Neural cell (in vitro differentiated cells): ENCODE measurements around the gene FNDC3A. TPM values are rescaled to one million over a fixed set of nuclear protein-coding genes. Genes with fewer than 3 reads are reported as not detected.

ENCODE experiments used
- H2AFZ ChIP-seq: fragments of 200-600, 300-800 bp; sonication (generic), shearing (Covaris generic); 2 replicates; pipeline ENCODE4 v1.6.0; 2014; ENCODE audit warnings: low read depth, mild to moderate bottlenecking, antibody characterized with exemption, low read length, moderate library complexity
- H3F3A ChIP-seq: fragments of 200-600 bp; shearing (Covaris generic); 2 replicates; pipeline ENCODE4 v1.6.1; 2016; ENCODE audit warnings: mild to moderate bottlenecking, moderate library complexity, mixed read lengths, antibody characterized with exemption, low read length; ENCODE audit not compliant: insufficient read depth, poor library complexity, severe bottlenecking
- H3K27ac ChIP-seq: fragments of 200-600, 300-800 bp; sonication (generic), shearing (Covaris generic); 2 replicates; pipeline ENCODE4 v1.5.1; 2014; ENCODE audit warnings: mild to moderate bottlenecking, low read length, moderate library complexity
- H3K27me3 ChIP-seq: fragments of 300-800, 200-600 bp; sonication (generic), shearing (Covaris generic); 2 replicates; pipeline ENCODE4 v1.6.0; 2014; ENCODE audit warnings: mild to moderate bottlenecking, low read depth, low read length, moderate library complexity; ENCODE audit not compliant: insufficient read depth
- H3K36me3 ChIP-seq: fragments of 300-800, 200-600 bp; sonication (generic), shearing (Covaris generic); 2 replicates; pipeline ENCODE4 v1.5.1; 2014; ENCODE audit warnings: mild to moderate bottlenecking, antibody characterized with exemption, low read length, moderate library complexity; ENCODE audit not compliant: insufficient read depth
- H3K4me2 ChIP-seq: fragments of 300-800, 200-600 bp; sonication (generic), shearing (Covaris generic); 2 replicates; pipeline ENCODE4 v1.6.0; 2014; ENCODE audit warnings: mild to moderate bottlenecking, low read length
- H3K4me3 ChIP-seq: fragments of 300-800, 200-600 bp; sonication (generic), shearing (Covaris generic); 2 replicates; pipeline ENCODE4 v1.5.1; 2014; ENCODE audit warnings: mild to moderate bottlenecking, low read length, moderate library complexity
- H3K79me2 ChIP-seq: fragments of 200-600 bp; shearing (Covaris generic); replicated peaks from 2 replicates; pipeline ENCODE4 v1.6.0; 2014; ENCODE audit warnings: mild to moderate bottlenecking, low read length, moderate library complexity; ENCODE audit not compliant: insufficient read depth
- H3K9ac ChIP-seq: fragments of 300-800, 200-600 bp; sonication (generic), shearing (Covaris generic); 2 replicates; pipeline ENCODE4 v1.6.1; 2016; ENCODE audit warnings: mild to moderate bottlenecking, low read length, mixed read lengths
- H3K9me2 ChIP-seq: fragments of 200-600 bp; shearing (Covaris generic); 2 replicates; pipeline ENCODE4 v1.6.1; 2016; ENCODE audit warnings: mild to moderate bottlenecking, low read length, mixed read lengths; ENCODE audit not compliant: insufficient read depth
- H3K9me3 ChIP-seq: fragments of 200-600, 300-800 bp; sonication (generic), shearing (Covaris generic); 2 replicates; pipeline ENCODE4 v1.6.1; 2016; ENCODE audit warnings: mild to moderate bottlenecking, mixed run types, low read length, moderate library complexity, mixed read lengths
- H4K20me1 ChIP-seq: fragments of 200-600 bp; shearing (Covaris generic); 2 replicates; pipeline ENCODE4 v1.6.1; 2016; ENCODE audit warnings: mild to moderate bottlenecking, mixed run types; ENCODE audit not compliant: insufficient read depth
- EP300 ChIP-seq: fragments of 450-650 bp; conservative IDR thresholded peaks from 2 replicates; pipeline ENCODE4 v1.6.1; 2014; ENCODE audit warnings: antibody characterized with exemption, mild to moderate bottlenecking, moderate library complexity; ENCODE audit not compliant: poor library complexity, severe bottlenecking
- EZH2 ChIP-seq: fragments of 200-600, 300-800 bp; shearing (Covaris generic), sonication (generic); IDR thresholded peaks from 2 replicates; pipeline ENCODE4 v1.6.1; 2014; ENCODE audit warnings: antibody characterized with exemption, low read length, borderline replicate concordance, mild to moderate bottlenecking; ENCODE audit not compliant: insufficient read depth, poor library complexity, severe bottlenecking
- MXI1 ChIP-seq: fragments of 450-650 bp; conservative IDR thresholded peaks from 2 replicates; pipeline ENCODE4 v1.6.1; 2014; ENCODE audit warnings: antibody characterized with exemption, mild to moderate bottlenecking; ENCODE audit not compliant: poor library complexity, severe bottlenecking
- POLR2AphosphoS5 ChIP-seq: IDR thresholded peaks from 2 replicates; pipeline ENCODE4 v1.6.1; 2012
- RAD21 ChIP-seq: fragments of 450-650 bp; conservative IDR thresholded peaks from 2 replicates; pipeline ENCODE4 v1.6.1; 2014; ENCODE audit warnings: antibody characterized with exemption, mild to moderate bottlenecking, moderate library complexity
- SMC3 ChIP-seq: fragments of 450-650 bp; conservative IDR thresholded peaks from 2 replicates; pipeline ENCODE4 v1.6.1; 2014; ENCODE audit warnings: antibody characterized with exemption, mild to moderate bottlenecking, moderate library complexity; ENCODE audit not compliant: poor library complexity
- TAF1 ChIP-seq: IDR thresholded peaks from 2 replicates; pipeline ENCODE4 v1.6.1; 2012; ENCODE audit warnings: low read depth
- polyA plus RNA-seq: library from polyadenylated mRNA; depleted of rRNA; stranded (reverse); fragments of >200 nt; gene quantifications from 2 replicates; pipeline ENCODE4 v1.2.3, GENCODE V29; 2014
- TF ChIP-seq, protein P1 (sequence below): fragments of 450-650 bp; IDR thresholded peaks from 2 replicates; pipeline ENCODE4 v1.5.1; 2014; ENCODE audit warnings: antibody characterized with exemption, mild to moderate bottlenecking, moderate library complexity; ENCODE audit not compliant: poor library complexity, severe bottlenecking
- TF ChIP-seq, protein P2 (sequence below): IDR thresholded peaks from 2 replicates; pipeline ENCODE4 v1.6.1; 2012; ENCODE audit warnings: borderline replicate concordance

The FNDC3A gene
- polyA plus RNA-seq, 1 donor from 2014 or later: 83.8 TPM

DNA sequence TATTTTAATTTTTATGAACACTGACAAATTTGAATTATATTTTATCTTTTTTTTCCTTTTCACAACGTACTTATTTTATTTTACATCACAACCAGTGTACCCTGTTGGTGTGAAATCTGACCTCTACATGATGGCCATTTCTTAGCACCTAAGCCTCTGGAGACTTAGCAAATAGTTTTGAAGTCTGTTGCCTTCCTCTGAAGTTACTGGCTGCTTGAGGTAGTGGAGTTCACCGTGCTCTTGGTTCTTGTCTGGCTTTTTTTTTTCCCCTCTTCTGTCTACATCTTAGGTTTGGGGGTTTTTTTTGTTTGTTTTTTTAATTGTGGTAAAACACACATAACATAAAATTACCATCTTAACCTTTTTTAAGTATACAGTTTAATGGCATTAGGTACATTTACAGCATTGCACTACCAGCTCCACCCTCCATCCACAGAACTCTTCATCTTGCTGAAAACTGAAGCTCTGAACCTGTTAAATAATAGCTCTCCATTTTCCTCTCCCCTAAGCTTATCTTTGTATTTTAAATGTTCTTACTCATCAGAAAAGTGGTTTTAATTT, 150.3 kb downstream of the FNDC3A start:
- Histone ChIP-seq H3K9ac (no peak overlapping the region), H3K27me3 (no peaks in the 10 kb centered on the region), H3K4me3 (no peak overlapping the region), H3K9me3 (no peaks in the 10 kb centered on the region), H2AFZ (no peak overlapping the region), H3K79me2 (peaks cover 26% of the 10 kb centered on the region), H4K20me1 (no peaks in the 10 kb centered on the region), H3K4me2 (no peak overlapping the region), H3K36me3 (peaks cover 5% of the 10 kb centered on the region), H3K9me2 (no peaks in the 10 kb centered on the region), H3F3A (no peaks in the 10 kb centered on the region), H3K27ac (no peak overlapping the region)
- no peak for TF ChIP-seq EZH2
- no peak for TF ChIP-seq RAD21
- no peak for TF ChIP-seq EP300
- no peak for TF ChIP-seq TAF1
- TF ChIP-seq MXI1: no peak
- TF ChIP-seq, protein P1, sequence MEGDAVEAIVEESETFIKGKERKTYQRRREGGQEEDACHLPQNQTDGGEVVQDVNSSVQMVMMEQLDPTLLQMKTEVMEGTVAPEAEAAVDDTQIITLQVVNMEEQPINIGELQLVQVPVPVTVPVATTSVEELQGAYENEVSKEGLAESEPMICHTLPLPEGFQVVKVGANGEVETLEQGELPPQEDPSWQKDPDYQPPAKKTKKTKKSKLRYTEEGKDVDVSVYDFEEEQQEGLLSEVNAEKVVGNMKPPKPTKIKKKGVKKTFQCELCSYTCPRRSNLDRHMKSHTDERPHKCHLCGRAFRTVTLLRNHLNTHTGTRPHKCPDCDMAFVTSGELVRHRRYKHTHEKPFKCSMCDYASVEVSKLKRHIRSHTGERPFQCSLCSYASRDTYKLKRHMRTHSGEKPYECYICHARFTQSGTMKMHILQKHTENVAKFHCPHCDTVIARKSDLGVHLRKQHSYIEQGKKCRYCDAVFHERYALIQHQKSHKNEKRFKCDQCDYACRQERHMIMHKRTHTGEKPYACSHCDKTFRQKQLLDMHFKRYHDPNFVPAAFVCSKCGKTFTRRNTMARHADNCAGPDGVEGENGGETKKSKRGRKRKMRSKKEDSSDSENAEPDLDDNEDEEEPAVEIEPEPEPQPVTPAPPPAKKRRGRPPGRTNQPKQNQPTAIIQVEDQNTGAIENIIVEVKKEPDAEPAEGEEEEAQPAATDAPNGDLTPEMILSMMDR: no peak
- TF ChIP-seq, protein P2, sequence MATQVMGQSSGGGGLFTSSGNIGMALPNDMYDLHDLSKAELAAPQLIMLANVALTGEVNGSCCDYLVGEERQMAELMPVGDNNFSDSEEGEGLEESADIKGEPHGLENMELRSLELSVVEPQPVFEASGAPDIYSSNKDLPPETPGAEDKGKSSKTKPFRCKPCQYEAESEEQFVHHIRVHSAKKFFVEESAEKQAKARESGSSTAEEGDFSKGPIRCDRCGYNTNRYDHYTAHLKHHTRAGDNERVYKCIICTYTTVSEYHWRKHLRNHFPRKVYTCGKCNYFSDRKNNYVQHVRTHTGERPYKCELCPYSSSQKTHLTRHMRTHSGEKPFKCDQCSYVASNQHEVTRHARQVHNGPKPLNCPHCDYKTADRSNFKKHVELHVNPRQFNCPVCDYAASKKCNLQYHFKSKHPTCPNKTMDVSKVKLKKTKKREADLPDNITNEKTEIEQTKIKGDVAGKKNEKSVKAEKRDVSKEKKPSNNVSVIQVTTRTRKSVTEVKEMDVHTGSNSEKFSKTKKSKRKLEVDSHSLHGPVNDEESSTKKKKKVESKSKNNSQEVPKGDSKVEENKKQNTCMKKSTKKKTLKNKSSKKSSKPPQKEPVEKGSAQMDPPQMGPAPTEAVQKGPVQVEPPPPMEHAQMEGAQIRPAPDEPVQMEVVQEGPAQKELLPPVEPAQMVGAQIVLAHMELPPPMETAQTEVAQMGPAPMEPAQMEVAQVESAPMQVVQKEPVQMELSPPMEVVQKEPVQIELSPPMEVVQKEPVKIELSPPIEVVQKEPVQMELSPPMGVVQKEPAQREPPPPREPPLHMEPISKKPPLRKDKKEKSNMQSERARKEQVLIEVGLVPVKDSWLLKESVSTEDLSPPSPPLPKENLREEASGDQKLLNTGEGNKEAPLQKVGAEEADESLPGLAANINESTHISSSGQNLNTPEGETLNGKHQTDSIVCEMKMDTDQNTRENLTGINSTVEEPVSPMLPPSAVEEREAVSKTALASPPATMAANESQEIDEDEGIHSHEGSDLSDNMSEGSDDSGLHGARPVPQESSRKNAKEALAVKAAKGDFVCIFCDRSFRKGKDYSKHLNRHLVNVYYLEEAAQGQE: no peak
- no peak for TF ChIP-seq POLR2AphosphoS5
- no peak for TF ChIP-seq SMC3

DNA sequence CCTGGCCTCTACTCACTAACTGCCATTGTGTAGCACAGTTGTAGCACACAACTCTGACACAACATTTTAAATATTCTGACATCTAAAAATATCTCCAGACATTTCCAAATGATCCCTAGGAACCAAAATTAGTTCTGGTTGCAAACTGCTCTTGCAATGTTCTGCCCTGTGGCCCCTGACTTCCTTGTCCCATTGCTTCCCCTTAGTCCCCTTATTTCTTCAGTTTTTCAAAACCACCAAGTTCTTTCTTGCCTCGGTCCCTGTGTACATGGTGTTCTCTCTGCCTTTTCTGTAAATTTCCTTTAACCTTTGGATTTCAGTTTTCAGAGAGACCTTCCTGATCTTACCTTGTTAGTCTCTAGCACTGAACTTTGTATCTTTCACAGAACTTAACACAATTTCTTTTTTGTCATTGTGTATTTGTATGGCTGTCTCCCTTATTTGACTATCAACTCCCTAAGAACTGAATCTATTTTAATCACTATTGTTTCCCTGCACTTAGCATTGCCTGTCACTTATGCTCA, 156.8 kb downstream of the FNDC3A start:
- no peak overlapping the region for H3K9ac ChIP-seq
- TF ChIP-seq, protein P2: no peak
- H3K27me3 ChIP-seq: no peaks in the 10 kb centered on the region
- H4K20me1 ChIP-seq: no peaks in the 10 kb centered on the region
- no peak overlapping the region for H3K4me2 ChIP-seq
- H3K79me2 ChIP-seq: peaks cover 14% of the 10 kb centered on the region
- H3K9me2 ChIP-seq: no peaks in the 10 kb centered on the region
- no peak overlapping the region for H3K27ac ChIP-seq
- H3F3A ChIP-seq: no peaks in the 10 kb centered on the region
- no peak overlapping the region for H3K4me3 ChIP-seq
- H2AFZ ChIP-seq: no peak overlapping the region
- H3K9me3 ChIP-seq: no peaks in the 10 kb centered on the region
- H3K36me3 ChIP-seq: peaks cover 7% of the 10 kb centered on the region
